Stimulated activated CD4-positive, alpha-beta T cell treated with anti-CD3 and anti-CD28 coated beads, TNF-alpha, amount 100 ng/mL, for 48 hours (primary cell): Measurements from ENCODE around the gene TAX1BP3.

Experiments
- DNase-seq, 3 donors: peaks; one replicate each; pipeline ENCODE4 v3.0.0-alpha.2; 2020; ENCODE audit warnings: low read depth in 3 of 3

TAX1BP3 gene

GRCh38 chr17:3626831-3627768, 41.3 kb downstream of the TAX1BP3 start:
- DNase-seq, result no peak

GRCh38 chr17:3622977-3623594, 45.3 kb downstream of the TAX1BP3 start:
- DNase-seq, result no peak

- no peak for DNase-seq
Measured at GRCh38 chr17:3621146-3621720, 47.1 kb downstream of the TAX1BP3 start.

GRCh38 chr17:3615160-3615870, 53.1 kb downstream of the TAX1BP3 start:
- no peak for DNase-seq

GRCh38 chr17:3613124-3613523, 55.3 kb downstream of the TAX1BP3 start:
- no peak for DNase-seq
